Parathyroid adenoma (tissue), 2 donors: ENCODE results near the gene TRIM67.

Source experiments
- H2AFZ ChIP-seq: fragments of 300-600 bp; sonication (generic); one replicate; pipeline ENCODE4 v1.7.0; 2017; ENCODE audit warnings: antibody characterized with exemption, mild to moderate bottlenecking
- H3K27ac ChIP-seq: fragments of 300-600 bp; sonication (generic); one replicate; pipeline ENCODE4 v1.7.0; 2017
- H3K27me3 ChIP-seq: fragments of 300-600 bp; sonication (generic); one replicate; pipeline ENCODE4 v1.7.0; 2017; ENCODE audit warnings: low read length; ENCODE audit not compliant: control insufficient read depth, insufficient read depth
- H3K36me3 ChIP-seq: fragments of 300-600 bp; sonication (generic); one replicate; pipeline ENCODE4 v1.7.0; 2017; ENCODE audit warnings: low read length; ENCODE audit not compliant: control insufficient read depth, insufficient read depth
- H3K4me1 ChIP-seq: fragments of 300-600 bp; sonication (generic); one replicate; pipeline ENCODE4 v1.7.0; 2017; ENCODE audit warnings: control low read depth
- H3K4me2 ChIP-seq: fragments of 300-600 bp; sonication (generic); one replicate; pipeline ENCODE4 v1.7.0; 2017; ENCODE audit warnings: low read length
- H3K4me3 ChIP-seq: fragments of 300-600 bp; sonication (generic); one replicate; pipeline ENCODE4 v1.7.0; 2017; ENCODE audit warnings: low read depth, low read length
- H3K79me2 ChIP-seq: fragments of 300-600 bp; sonication (generic); one replicate; pipeline ENCODE4 v1.7.0; 2017; ENCODE audit warnings: control low read depth
- H3K9ac ChIP-seq: fragments of 300-600 bp; sonication (generic); one replicate; pipeline ENCODE4 v1.7.0; 2017; ENCODE audit warnings: mild to moderate bottlenecking
- H3K9me3 ChIP-seq: fragments of 300-600 bp; sonication (generic); one replicate; pipeline ENCODE4 v1.7.0; 2017; ENCODE audit warnings: low read length; ENCODE audit not compliant: control insufficient read depth
- CTCF ChIP-seq: fragments of 300-600 bp; sonication (generic); IDR thresholded peaks from one replicate; pipeline ENCODE4 v1.7.0; 2017; ENCODE audit warnings: antibody characterized with exemption, mild to moderate bottlenecking
- donor health status: primary hyperparathyroidism.

Gene TRIM67

GRCh38 chr1:231144416-231145193, 17.3 kb upstream of the TRIM67 start:
- no peak overlapping the region for H2AFZ ChIP-seq
- no peak overlapping the region for H3K9ac ChIP-seq
- no peaks in the 10 kb centered on the region for H3K79me2 ChIP-seq
- H3K36me3 ChIP-seq = no peaks in the 10 kb centered on the region
- no peak overlapping the region for H3K27ac ChIP-seq
- TF ChIP-seq CTCF = no peak
- no peaks in the 10 kb centered on the region for H3K9me3 ChIP-seq
- no peak overlapping the region for H3K4me3 ChIP-seq
- H3K4me1 ChIP-seq = no peaks in the 10 kb centered on the region
- H3K4me2 ChIP-seq = no peak overlapping the region
- no peaks in the 10 kb centered on the region for H3K27me3 ChIP-seq

GRCh38 chr1:231147896-231148295, 14.0 kb upstream of the TRIM67 start:
- Histone ChIP-seq H3K4me2 (no peak overlapping the region), H3K4me3 (no peak overlapping the region), H3K9ac (no peak overlapping the region), H3K36me3 (no peaks in the 10 kb centered on the region), H3K27ac (no peak overlapping the region), H3K27me3 (no peaks in the 10 kb centered on the region), H2AFZ (no peak overlapping the region), H3K79me2 (no peaks in the 10 kb centered on the region), H3K4me1 (no peaks in the 10 kb centered on the region), H3K9me3 (no peaks in the 10 kb centered on the region)
- TF ChIP-seq CTCF = no peak

GRCh38 chr1:231151811-231152210, 10.0 kb upstream of the TRIM67 start:
- Histone ChIP-seq H3K4me3 (no peak overlapping the region), H3K27me3 (no peaks in the 10 kb centered on the region), H3K9me3 (no peaks in the 10 kb centered on the region), H2AFZ (no peak overlapping the region), H3K4me2 (no peak overlapping the region), H3K27ac (no peak overlapping the region), H3K4me1 (no peaks in the 10 kb centered on the region), H3K79me2 (no peaks in the 10 kb centered on the region), H3K36me3 (no peaks in the 10 kb centered on the region), H3K9ac (no peak overlapping the region)
- TF ChIP-seq CTCF = no peak

- H3K4me1 ChIP-seq = no peaks in the 10 kb centered on the region
- no peak overlapping the region for H2AFZ ChIP-seq
- H3K4me3 ChIP-seq = no peak overlapping the region
- TF ChIP-seq CTCF = no peak
- no peaks in the 10 kb centered on the region for H3K79me2 ChIP-seq
- H3K36me3 ChIP-seq = no peaks in the 10 kb centered on the region
- H3K9ac ChIP-seq = no peak overlapping the region
- H3K9me3 ChIP-seq = no peaks in the 10 kb centered on the region
- no peak overlapping the region for H3K27ac ChIP-seq
- H3K27me3 ChIP-seq = no peaks in the 10 kb centered on the region
- no peak overlapping the region for H3K4me2 ChIP-seq
Observed at GRCh38 chr1:231153726-231154125, 8.1 kb upstream of the TRIM67 start.

GRCh38 chr1:231155808-231156207, 6.0 kb upstream of the TRIM67 start:
- Histone ChIP-seq H3K9ac (no peak overlapping the region), H3K9me3 (no peaks in the 10 kb centered on the region), H3K27me3 (no peaks in the 10 kb centered on the region), H3K4me1 (no peaks in the 10 kb centered on the region), H3K36me3 (no peaks in the 10 kb centered on the region), H3K4me3 (no peak overlapping the region), H3K79me2 (no peaks in the 10 kb centered on the region), H2AFZ (no peak overlapping the region), H3K4me2 (no peak overlapping the region), H3K27ac (no peak overlapping the region)
- no peak for TF ChIP-seq CTCF
